ENCODE data around the gene AMN.

Gene AMN

GRCh38 chr14:102951034-102951433 lies 28.6 kb downstream of the AMN start:
- H3K27me3 ChIP-seq (ENCODE audit: insufficient read depth, low read depth, severe bottlenecking) = no peaks in the 10 kb centered on the region
- no peak for TF ChIP-seq CTCF (IDR thresholded peaks at IDR 0.05; ENCODE audit: low read depth, low read length)
- H3K36me3 ChIP-seq = peaks cover 77% of the 10 kb centered on the region
- no peak overlapping the region for H3K27ac ChIP-seq
- H3K4me3 ChIP-seq (ENCODE audit: low read depth, low read length) = no peak overlapping the region
- no peak for DNase-seq
- no peaks in the 10 kb centered on the region for H3K9me3 ChIP-seq (ENCODE audit: severe bottlenecking)

GRCh38 chr14:102951799-102952198 lies 29.3 kb downstream of the AMN start:
- H3K9me3 ChIP-seq (ENCODE audit: severe bottlenecking) = no peaks in the 10 kb centered on the region
- no peak overlapping the region for H3K27ac ChIP-seq
- H3K4me3 ChIP-seq (ENCODE audit: low read depth, low read length) = no peak overlapping the region
- H3K27me3 ChIP-seq (ENCODE audit: insufficient read depth, low read depth, severe bottlenecking) = no peaks in the 10 kb centered on the region
- DNase-seq = no peak
- H3K36me3 ChIP-seq = peaks cover 75% of the 10 kb centered on the region
- TF ChIP-seq CTCF (IDR thresholded peaks at IDR 0.05; ENCODE audit: low read depth, low read length) = no peak

GRCh38 chr14:102952276-102952675 lies 29.8 kb downstream of the AMN start:
- Histone ChIP-seq H3K9me3 (ENCODE audit: severe bottlenecking) (no peaks in the 10 kb centered on the region), H3K4me3 (ENCODE audit: low read depth, low read length) (no peak overlapping the region), H3K27ac (no peak overlapping the region), H3K27me3 (ENCODE audit: insufficient read depth, low read depth, severe bottlenecking) (no peaks in the 10 kb centered on the region), H3K36me3 (peaks cover 72% of the 10 kb centered on the region)
- TF ChIP-seq CTCF (IDR thresholded peaks at IDR 0.05; ENCODE audit: low read depth, low read length) = no peak
- no peak for DNase-seq

GRCh38 chr14:102953100-102953499 lies 30.6 kb downstream of the AMN start:
- H3K36me3 ChIP-seq = peaks cover 75% of the 10 kb centered on the region
- H3K27ac ChIP-seq = no peak overlapping the region
- no peak overlapping the region for H3K4me3 ChIP-seq (ENCODE audit: low read depth, low read length)
- DNase-seq = no peak
- no peaks in the 10 kb centered on the region for H3K27me3 ChIP-seq (ENCODE audit: insufficient read depth, low read depth, severe bottlenecking)
- no peak for TF ChIP-seq CTCF (IDR thresholded peaks at IDR 0.05; ENCODE audit: low read depth, low read length)
- no peaks in the 10 kb centered on the region for H3K9me3 ChIP-seq (ENCODE audit: severe bottlenecking)

- no peak for DNase-seq
- Histone ChIP-seq H3K27me3 (ENCODE audit: insufficient read depth, low read depth, severe bottlenecking) (no peaks in the 10 kb centered on the region), H3K27ac (no peak overlapping the region), H3K36me3 (peaks cover 79% of the 10 kb centered on the region), H3K9me3 (ENCODE audit: severe bottlenecking) (no peaks in the 10 kb centered on the region), H3K4me3 (ENCODE audit: low read depth, low read length) (no peak overlapping the region)
- no peak for TF ChIP-seq CTCF (IDR thresholded peaks at IDR 0.05; ENCODE audit: low read depth, low read length)
Observed at GRCh38 chr14:102954081-102954789, 31.8 kb downstream of the AMN start.
